ENCODE data around the gene ATP1B1. TPM values are rescaled to one million over a fixed set of nuclear protein-coding genes. Genes with fewer than 3 reads are reported as not detected.
A peak's percentile ranks its signal among the peaks of the same experiment; 100 is the strongest.

ATP1B1 gene
- 89.8 and 135 TPM in 2 replicates for total RNA-seq (2016; rRNA removed; fragmentation: Illumina TruSeq; extraction: Trizol)
- total RNA-seq (2016; cell fraction: cytosol; rRNA removed; fragmentation: Illumina TruSeq; extraction: Trizol; ENCODE audit: low read depth): 15.3 and 17.7 TPM in 2 replicates
- 83.4 and 139 TPM in 2 replicates for total RNA-seq (2016; cell fraction: insoluble cytoplasmic fraction; rRNA removed; fragmentation: Illumina TruSeq; extraction: Trizol)
- 47.8 and 51.7 TPM in 2 replicates for total RNA-seq (2016; cell fraction: membrane; rRNA removed; fragmentation: Illumina TruSeq; extraction: Trizol)
- total RNA-seq (2016; cell fraction: nucleus; rRNA removed; fragmentation: Illumina TruSeq; extraction: Trizol): 170 and 186 TPM in 2 replicates
- polyA plus RNA-seq (2011; rRNA removed): 134 TPM in 2 replicates
- polyA plus RNA-seq (2011; cell fraction: cytosol; rRNA removed): 63.8 and 107 TPM in 2 replicates
- polyA plus RNA-seq (2011; cell fraction: nucleus; rRNA removed): 45.7 and 54.4 TPM in 2 replicates
- polyA plus RNA-seq (2012): 194 and 216 TPM in 2 replicates
- 12.7 and 13.7 TPM in 2 replicates for polyA plus RNA-seq (2016; cell fraction: cytosol; fragmentation: Illumina TruSeq; extraction: Trizol; ENCODE audit: low read depth)
- polyA plus RNA-seq (2016; cell fraction: insoluble cytoplasmic fraction; fragmentation: Illumina TruSeq; extraction: Trizol; ENCODE audit: low read depth): 116 and 118 TPM in 2 replicates
- polyA plus RNA-seq (2016; cell fraction: membrane; fragmentation: Illumina TruSeq; extraction: Trizol; ENCODE audit: low read depth): 31.8 and 33.5 TPM in 2 replicates
- 298 and 311 TPM in 2 replicates for polyA plus RNA-seq (2016; cell fraction: nucleus; fragmentation: Illumina TruSeq; extraction: Trizol; ENCODE audit: insufficient read depth, low read depth)
- polyA minus RNA-seq (2011; rRNA and poly(A)+ RNA removed; ENCODE audit: low replicate concordance): 26.2 and 55.9 TPM in 2 replicates
- 118 and 143 TPM in 2 replicates for polyA minus RNA-seq (2011; cell fraction: cytosol; rRNA and poly(A)+ RNA removed)
- polyA minus RNA-seq (2011; cell fraction: nucleus; rRNA and poly(A)+ RNA removed): 93.7 and 117 TPM in 2 replicates
- Bru-seq, nascent RNA: percentile 98 among the genes with signal in this experiment
- BruChase-seq, experiment 1, labeled RNA remaining after a 6-hour chase: percentile 99 among the genes with signal in this experiment
- percentile 98 among the genes with signal in this experiment for BruChase-seq, experiment 2, labeled RNA remaining after a 2-hour chase
- long read RNA-seq, experiment 1, transcript ATP1B1-201 (6 exons, 1,883 nt): major isoform, 23 of 51 reads
- long read RNA-seq, experiment 1, partial matches to known transcripts: 1 of 51 reads
- long read RNA-seq, experiment 1, other reads (novel, unspliced or antisense): 27 of 51 reads
- long read RNA-seq, experiment 2, partial matches to known transcripts: 267 of 392 reads
- long read RNA-seq, experiment 2, other reads (novel, unspliced or antisense): 125 of 392 reads

DNA sequence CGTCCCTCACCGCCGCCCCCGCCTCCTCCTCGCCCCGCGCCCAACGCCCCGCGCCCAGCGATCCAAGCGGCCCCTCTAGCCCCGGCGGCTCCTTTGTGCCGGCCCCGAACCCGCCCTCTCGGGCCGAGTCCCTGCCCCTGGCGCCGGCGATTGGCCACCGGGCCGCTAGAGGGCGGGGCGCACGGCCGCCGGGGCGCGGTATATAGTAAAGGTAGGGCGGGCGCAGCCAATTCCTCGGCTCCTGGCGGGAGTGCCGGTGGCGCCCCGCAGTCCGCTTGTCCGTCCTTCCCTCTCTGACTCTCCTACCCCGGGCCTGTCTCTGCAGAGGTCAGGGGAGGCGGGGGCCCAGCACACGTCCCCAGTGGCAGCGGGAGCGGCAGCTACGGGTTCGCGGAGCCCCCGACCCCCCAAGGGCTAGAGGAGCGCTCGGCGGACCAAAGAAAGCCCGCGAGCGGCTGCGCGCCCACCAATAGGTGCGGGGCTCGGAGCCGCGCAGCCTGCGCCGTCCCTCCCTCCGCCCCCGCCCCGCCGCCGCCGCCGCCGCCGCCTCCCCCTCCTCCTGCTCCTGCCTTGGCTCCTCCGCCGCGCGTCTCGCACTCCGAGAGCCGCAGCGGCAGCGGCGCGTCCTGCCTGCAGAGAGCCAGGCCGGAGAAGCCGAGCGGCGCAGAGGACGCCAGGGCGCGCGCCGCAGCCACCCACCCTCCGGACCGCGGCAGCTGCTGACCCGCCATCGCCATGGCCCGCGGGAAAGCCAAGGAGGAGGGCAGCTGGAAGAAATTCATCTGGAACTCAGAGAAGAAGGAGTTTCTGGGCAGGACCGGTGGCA lies at the start of gene ATP1B1:
Gene ATP1B1 (plus strand): TSS at position 596 of the 826 bp plus-strand sequence. CDS start 140 bp downstream, at position 736.
- FAIRE-seq: no peak
- TF ChIP-seq, protein P1, sequence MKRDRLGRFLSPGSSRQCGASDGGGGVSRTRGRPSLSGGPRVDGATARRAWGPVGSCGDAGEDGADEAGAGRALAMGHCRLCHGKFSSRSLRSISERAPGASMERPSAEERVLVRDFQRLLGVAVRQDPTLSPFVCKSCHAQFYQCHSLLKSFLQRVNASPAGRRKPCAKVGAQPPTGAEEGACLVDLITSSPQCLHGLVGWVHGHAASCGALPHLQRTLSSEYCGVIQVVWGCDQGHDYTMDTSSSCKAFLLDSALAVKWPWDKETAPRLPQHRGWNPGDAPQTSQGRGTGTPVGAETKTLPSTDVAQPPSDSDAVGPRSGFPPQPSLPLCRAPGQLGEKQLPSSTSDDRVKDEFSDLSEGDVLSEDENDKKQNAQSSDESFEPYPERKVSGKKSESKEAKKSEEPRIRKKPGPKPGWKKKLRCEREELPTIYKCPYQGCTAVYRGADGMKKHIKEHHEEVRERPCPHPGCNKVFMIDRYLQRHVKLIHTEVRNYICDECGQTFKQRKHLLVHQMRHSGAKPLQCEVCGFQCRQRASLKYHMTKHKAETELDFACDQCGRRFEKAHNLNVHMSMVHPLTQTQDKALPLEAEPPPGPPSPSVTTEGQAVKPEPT (CRISPR knock-in tag; IDR thresholded peaks at IDR 0.05; ENCODE audit: low read depth): no peak; the same call in 1 of the 2 replicates
- TF ChIP-seq, protein P2, sequence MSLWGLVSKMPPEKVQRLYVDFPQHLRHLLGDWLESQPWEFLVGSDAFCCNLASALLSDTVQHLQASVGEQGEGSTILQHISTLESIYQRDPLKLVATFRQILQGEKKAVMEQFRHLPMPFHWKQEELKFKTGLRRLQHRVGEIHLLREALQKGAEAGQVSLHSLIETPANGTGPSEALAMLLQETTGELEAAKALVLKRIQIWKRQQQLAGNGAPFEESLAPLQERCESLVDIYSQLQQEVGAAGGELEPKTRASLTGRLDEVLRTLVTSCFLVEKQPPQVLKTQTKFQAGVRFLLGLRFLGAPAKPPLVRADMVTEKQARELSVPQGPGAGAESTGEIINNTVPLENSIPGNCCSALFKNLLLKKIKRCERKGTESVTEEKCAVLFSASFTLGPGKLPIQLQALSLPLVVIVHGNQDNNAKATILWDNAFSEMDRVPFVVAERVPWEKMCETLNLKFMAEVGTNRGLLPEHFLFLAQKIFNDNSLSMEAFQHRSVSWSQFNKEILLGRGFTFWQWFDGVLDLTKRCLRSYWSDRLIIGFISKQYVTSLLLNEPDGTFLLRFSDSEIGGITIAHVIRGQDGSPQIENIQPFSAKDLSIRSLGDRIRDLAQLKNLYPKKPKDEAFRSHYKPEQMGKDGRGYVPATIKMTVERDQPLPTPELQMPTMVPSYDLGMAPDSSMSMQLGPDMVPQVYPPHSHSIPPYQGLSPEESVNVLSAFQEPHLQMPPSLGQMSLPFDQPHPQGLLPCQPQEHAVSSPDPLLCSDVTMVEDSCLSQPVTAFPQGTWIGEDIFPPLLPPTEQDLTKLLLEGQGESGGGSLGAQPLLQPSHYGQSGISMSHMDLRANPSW (CRISPR knock-in tag; IDR thresholded peaks at IDR 0.05; ENCODE audit: borderline replicate concordance): no peak
- TF ChIP-seq, protein P3, sequence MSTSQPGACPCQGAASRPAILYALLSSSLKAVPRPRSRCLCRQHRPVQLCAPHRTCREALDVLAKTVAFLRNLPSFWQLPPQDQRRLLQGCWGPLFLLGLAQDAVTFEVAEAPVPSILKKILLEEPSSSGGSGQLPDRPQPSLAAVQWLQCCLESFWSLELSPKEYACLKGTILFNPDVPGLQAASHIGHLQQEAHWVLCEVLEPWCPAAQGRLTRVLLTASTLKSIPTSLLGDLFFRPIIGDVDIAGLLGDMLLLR (CRISPR knock-in tag; IDR thresholded peaks at IDR 0.05): no peak
- no peak for TF ChIP-seq MIER3 (CRISPR knock-in tag; IDR thresholded peaks at IDR 0.05; ENCODE audit: borderline replicate concordance)
- TF ChIP-seq IRX3 (CRISPR knock-in tag; IDR thresholded peaks at IDR 0.05; ENCODE audit: borderline replicate concordance, low read depth): 0 out of 2 replicates have a peak, but pooled peaks have one; percentile 12

More for the DNA sequence above, at the start of gene ATP1B1:
- Histone ChIP-seq H3K36me3 (replicated peaks in 1 of 2; ENCODE audit: control insufficient read depth in 1 of 2, insufficient read depth in 2 of 2, low read length in 2 of 2) (peaks cover 0 to 3% of the 10 kb centered on the region in 2 experiments; a peak in 3 of 5 replicates), H3K27ac (ENCODE audit: extremely low read length, insufficient read depth, low read length) (peak within 1 kb of the TSS; percentile 95), H3K9ac (ENCODE audit: insufficient read depth, low read depth, low read length) (peak within 1 kb of the TSS; percentile 95), H3K4me2 (ENCODE audit: low read depth, low read length) (peak within 1 kb of the TSS; percentile 98), H4K20me1 (ENCODE audit: insufficient read depth, low read length) (peaks cover 40% of the 10 kb centered on the region), H3K9me3 (ENCODE audit: low read length) (no peaks in the 10 kb centered on the region), H3K79me2 (ENCODE audit: insufficient read depth, low read length) (peaks cover 48% of the 10 kb centered on the region), H3K4me1 (ENCODE audit: insufficient read depth, low read length) (peaks cover 65% of the 10 kb centered on the region), H3K4me3 (replicated peaks in 1 of 3; ENCODE audit: insufficient read depth in 1 of 3, low read depth in 2 of 3, low read length in 3 of 3) (peak within 1 kb of the TSS; percentile 95 to 99 (median 96)), H3K27me3 (ENCODE audit: control insufficient read depth in 1 of 2, insufficient read depth in 2 of 2, low read length in 2 of 2) (no peaks in the 10 kb centered on the region; a peak in 1 of 5 replicates), H2AFZ (ENCODE audit: low read length) (no peak within 1 kb of the TSS)
- intact Hi-C loops (cut with micrococcal nuclease; ENCODE audit: unreplicated experiment): loop anchor here (1.0 to 10.0 kb wide), 6 partner anchors 42 to 419 kb away; partner anchors contain the start of gene SLC19A2
- WGBS (ENCODE audit: low lambda C conversion rate): under 1% methylated on average over 23 of the region's 100 CpGs
- CTCF ChIA-PET (ENCODE audit: low intra/inter-chr PET ratio, low total read pairs): no interaction called here
- BruUV-seq (replicated peaks): no TSS peak
- DNase-seq (ENCODE audit: low spot score) (peak; percentile 79), ATAC-seq (peak; percentile 79)
- in situ Hi-C loops (cut with HindIII; ENCODE audit: extremely low pct_ligation_motif_present, low pct_unique_long_range_greater_than_20kb): no loop called here
- POLR2A ChIA-PET: interaction anchor here (0.8 to 3.6 kb wide), 23 partner anchors 10 to 764 kb away, joined by 3 to 29 read pairs (median 5); partner anchors contain the start of genes BLZF1 and NME7
